Measurements from ENCODE around the gene RREB1. TPM values are rescaled to one million over a fixed set of nuclear protein-coding genes. Genes with fewer than 3 reads are reported as not detected.
"Not testable (repeated sequence)": the region's sequence is repeated elsewhere in the genome, so short reads cannot be mapped to it uniquely, and the experiment has no call there.

The RREB1 gene
- total RNA-seq, 1 donor, result 52.2 TPM

GRCh38 chr6:7257521-7258230, 149.9 kb downstream of the RREB1 start:
- DNase-seq (ENCODE audit: low read depth in 2 of 3, low spot score in 2 of 3), result no peak

- DNase-seq (ENCODE audit: low read depth in 2 of 3, low spot score in 2 of 3), result no peak
Measured at GRCh38 chr6:7258231-7258763, 150.5 kb downstream of the RREB1 start.

- DNase-seq (ENCODE audit: low read depth in 2 of 3, low spot score in 2 of 3), result no peak
Measured at GRCh38 chr6:7260291-7261031, 152.7 kb downstream of the RREB1 start.

- peak in 2 of 3 donors; percentile 78 to 80 for DNase-seq (ENCODE audit: low read depth in 2 of 3, low spot score in 2 of 3)
Measured at GRCh38 chr6:7261032-7261841, 153.5 kb downstream of the RREB1 start.

- DNase-seq (ENCODE audit: low read depth in 2 of 3, low spot score in 2 of 3), result no peak
Measured at GRCh38 chr6:7261852-7262461, 154.2 kb downstream of the RREB1 start.

- no peak for DNase-seq (ENCODE audit: low read depth in 2 of 3, low spot score in 2 of 3)
Measured at GRCh38 chr6:7262746-7263518, 155.2 kb downstream of the RREB1 start.

- not testable (repeated sequence) for DNase-seq (ENCODE audit: low read depth in 2 of 3, low spot score in 2 of 3)
Measured at GRCh38 chr6:7263519-7263805, 155.7 kb downstream of the RREB1 start.

GRCh38 chr6:7264041-7264440, 156.3 kb downstream of the RREB1 start:
- DNase-seq (ENCODE audit: low read depth in 2 of 3, low spot score in 2 of 3), result no peak

GRCh38 chr6:7264686-7265384, 157.1 kb downstream of the RREB1 start:
- DNase-seq (ENCODE audit: low read depth in 2 of 3, low spot score in 2 of 3), result no peak

GRCh38 chr6:7265385-7265726, 157.6 kb downstream of the RREB1 start:
- DNase-seq (ENCODE audit: low read depth in 2 of 3, low spot score in 2 of 3), result not testable (repeated sequence)

- DNase-seq (ENCODE audit: low read depth in 2 of 3, low spot score in 2 of 3), result no peak
Measured at GRCh38 chr6:7267071-7267465, 159.3 kb downstream of the RREB1 start.

GRCh38 chr6:7267466-7268091, 159.8 kb downstream of the RREB1 start:
- DNase-seq (ENCODE audit: low read depth in 2 of 3, low spot score in 2 of 3), result peak in 1 of 3 donors; percentile 31

- no peak for DNase-seq (ENCODE audit: low read depth in 2 of 3, low spot score in 2 of 3)
Measured at GRCh38 chr6:7268362-7268761, 160.6 kb downstream of the RREB1 start.

- no peak for DNase-seq (ENCODE audit: low read depth in 2 of 3, low spot score in 2 of 3)
Measured at GRCh38 chr6:7268816-7269555, 161.2 kb downstream of the RREB1 start.

GRCh38 chr6:7269816-7270215, 162.1 kb downstream of the RREB1 start:
- no peak for DNase-seq (ENCODE audit: low read depth in 2 of 3, low spot score in 2 of 3)

GRCh38 chr6:7270320-7271204, 162.8 kb downstream of the RREB1 start:
- DNase-seq (ENCODE audit: low read depth in 2 of 3, low spot score in 2 of 3), result no peak

- DNase-seq (ENCODE audit: low read depth in 2 of 3, low spot score in 2 of 3), result no peak
Measured at GRCh38 chr6:7271205-7271534, 163.4 kb downstream of the RREB1 start.

- no peak for DNase-seq (ENCODE audit: low read depth in 2 of 3, low spot score in 2 of 3)
Measured at GRCh38 chr6:7273709-7274108, 165.9 kb downstream of the RREB1 start.

Measured in hematopoietic multipotent progenitor cell (in vitro differentiated cells).